ENCODE measurements around the gene OR2Z1.

OR2Z1 gene

GRCh38 chr19:8721334-8721733, at the start of gene OR2Z1:
Gene OR2Z1, plus strand, starts transcription at chr19:8721634. Its CDS starts 9,395 bp downstream, at chr19:8731029.
- in situ Hi-C loops (cut with MboI; ENCODE audit: low sequenced_read_pairs, unreplicated experiment): no loop called here
- no peak for DNase-seq (ENCODE audit: low spot score)
- TF ChIP-seq CTCF (IDR thresholded peaks at IDR 0.05; ENCODE audit: borderline replicate concordance, control extremely low read depth, extremely low read depth, insufficient read depth, missing control alignments): no peak

- TF ChIP-seq CTCF (IDR thresholded peaks at IDR 0.05; ENCODE audit: borderline replicate concordance, control extremely low read depth, extremely low read depth, insufficient read depth, missing control alignments): no peak
- in situ Hi-C loops (cut with MboI; ENCODE audit: low sequenced_read_pairs, unreplicated experiment): no loop called here
- no peak for DNase-seq (ENCODE audit: low spot score)
Measured at GRCh38 chr19:8673276-8673891, 48.0 kb upstream of the OR2Z1 start.

- in situ Hi-C loops (cut with MboI; ENCODE audit: low sequenced_read_pairs, unreplicated experiment): no loop called here
- DNase-seq (ENCODE audit: low spot score): no peak
- no peak for TF ChIP-seq CTCF (IDR thresholded peaks at IDR 0.05; ENCODE audit: borderline replicate concordance, control extremely low read depth, extremely low read depth, insufficient read depth, missing control alignments)
Measured at GRCh38 chr19:8675066-8675465, 46.4 kb upstream of the OR2Z1 start.

GRCh38 chr19:8678244-8678807, 43.1 kb upstream of the OR2Z1 start:
- DNase-seq (ENCODE audit: low spot score): no peak
- no peak for TF ChIP-seq CTCF (IDR thresholded peaks at IDR 0.05; ENCODE audit: borderline replicate concordance, control extremely low read depth, extremely low read depth, insufficient read depth, missing control alignments)
- in situ Hi-C loops (cut with MboI; ENCODE audit: low sequenced_read_pairs, unreplicated experiment): no loop called here

GRCh38 chr19:8680676-8681344, 40.6 kb upstream of the OR2Z1 start:
- in situ Hi-C loops (cut with MboI; ENCODE audit: low sequenced_read_pairs, unreplicated experiment): no loop called here
- no peak for DNase-seq (ENCODE audit: low spot score)
- TF ChIP-seq CTCF (IDR thresholded peaks at IDR 0.05; ENCODE audit: borderline replicate concordance, control extremely low read depth, extremely low read depth, insufficient read depth, missing control alignments): no peak

DNA sequence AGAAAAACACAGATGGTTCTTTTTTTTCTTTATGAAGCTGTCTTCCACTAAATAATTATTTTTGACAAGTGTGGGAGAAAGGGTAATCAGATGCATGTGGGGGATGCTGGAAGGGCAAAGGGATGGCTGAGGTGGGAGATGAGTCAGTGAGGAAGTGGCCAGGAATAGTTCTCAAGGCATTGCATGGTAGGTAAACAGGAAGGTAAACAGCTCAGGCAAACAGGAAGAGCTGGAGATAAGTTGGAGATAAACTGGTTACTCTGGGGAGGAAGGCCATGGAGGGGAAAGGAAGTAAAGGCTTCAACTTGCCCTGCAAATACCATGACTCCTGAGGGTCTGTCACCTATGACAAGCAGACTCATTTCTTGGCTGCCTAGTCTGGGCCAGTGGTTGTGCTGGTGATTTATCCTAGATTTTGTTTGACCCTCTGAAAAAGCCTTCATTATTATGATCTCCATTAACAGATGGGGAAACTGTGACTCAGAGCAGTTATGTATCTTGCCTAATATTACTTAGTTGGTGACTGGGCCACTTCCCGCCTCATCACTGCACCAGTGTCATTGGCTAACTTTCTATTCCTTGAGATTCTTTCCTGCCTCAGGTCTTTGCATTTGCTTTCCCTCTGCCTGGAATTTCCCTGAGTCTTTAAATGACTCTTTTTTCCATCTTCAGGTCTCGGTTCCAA, 39.9 kb upstream of the OR2Z1 start:
- in situ Hi-C loops (cut with MboI; ENCODE audit: low sequenced_read_pairs, unreplicated experiment): no loop called here
- DNase-seq (ENCODE audit: low spot score): no peak
- no peak for TF ChIP-seq CTCF (IDR thresholded peaks at IDR 0.05; ENCODE audit: borderline replicate concordance, control extremely low read depth, extremely low read depth, insufficient read depth, missing control alignments)

Data from GM13976 (cell line).